NCI-H1694 treated with DMSO at 0.1 percent for 48 hours (cell line): ENCODE results near the gene TOX3.

Experiments used
- DNase-seq: peaks from one replicate; lab custom pipeline; 2025; lab: John Stamatoyannopoulos, UW

The TOX3 gene

DNA sequence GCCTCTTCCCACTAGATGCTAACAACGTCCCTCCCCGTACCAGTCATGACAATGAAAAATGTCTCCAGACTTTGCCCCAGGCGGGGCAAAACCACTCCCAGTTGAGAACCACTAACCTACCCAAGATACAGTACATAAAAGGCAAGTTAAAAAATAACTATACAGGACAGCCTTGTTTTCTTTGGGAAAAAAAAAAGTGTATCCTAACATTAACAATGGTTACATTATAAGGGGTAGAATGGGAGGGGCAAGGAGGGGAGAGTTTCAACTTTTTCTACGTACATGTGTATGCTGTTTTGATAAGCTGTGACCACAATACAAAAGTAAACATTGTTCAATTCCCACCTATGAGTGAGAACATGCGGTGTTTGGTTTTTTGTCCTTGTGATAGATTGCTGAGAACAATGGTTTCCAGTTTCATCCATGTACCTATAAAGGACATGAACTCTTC is 94.9 kb downstream of the TOX3 start:
- DNase-seq = no peak

DNA sequence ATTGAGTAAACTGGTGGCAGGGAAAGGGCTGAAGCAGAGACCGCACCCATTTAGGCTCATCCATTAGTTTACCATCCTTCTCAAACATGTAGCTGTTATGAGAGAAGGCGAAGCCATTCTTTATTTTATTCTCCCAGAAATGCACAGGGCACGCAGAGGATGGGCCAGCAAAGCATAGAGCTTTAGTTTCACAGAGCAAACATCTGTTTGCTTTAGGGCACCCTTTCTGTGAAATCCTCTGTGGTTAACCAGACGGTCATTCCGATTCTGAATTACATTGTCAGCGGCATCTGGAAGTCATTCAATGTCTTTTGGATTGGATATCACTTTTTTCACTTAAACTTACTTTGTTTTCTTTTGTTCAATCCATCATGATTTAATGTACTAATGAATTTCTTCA is 96.0 kb downstream of the TOX3 start:
- DNase-seq = no peak

DNA sequence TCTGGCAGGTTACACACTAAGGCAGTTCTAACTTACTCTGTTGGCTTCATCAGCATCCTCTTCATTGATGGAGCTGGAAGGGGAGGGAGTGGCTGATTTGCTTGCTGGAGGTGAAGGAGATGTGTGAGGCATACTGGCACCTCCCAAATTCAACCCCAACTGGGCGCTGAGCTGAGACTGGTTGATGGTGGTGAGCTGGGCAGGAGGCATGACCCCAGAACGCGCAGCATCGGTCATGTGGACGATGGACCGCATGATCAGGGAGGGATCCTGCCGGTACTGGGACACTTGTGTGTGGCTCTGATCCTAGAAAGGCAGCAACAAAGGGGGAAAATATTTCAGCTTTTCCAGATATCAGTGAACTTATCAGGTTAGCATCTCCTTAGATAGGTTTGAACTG is 96.7 kb downstream of the TOX3 start:
- no peak for DNase-seq

DNA sequence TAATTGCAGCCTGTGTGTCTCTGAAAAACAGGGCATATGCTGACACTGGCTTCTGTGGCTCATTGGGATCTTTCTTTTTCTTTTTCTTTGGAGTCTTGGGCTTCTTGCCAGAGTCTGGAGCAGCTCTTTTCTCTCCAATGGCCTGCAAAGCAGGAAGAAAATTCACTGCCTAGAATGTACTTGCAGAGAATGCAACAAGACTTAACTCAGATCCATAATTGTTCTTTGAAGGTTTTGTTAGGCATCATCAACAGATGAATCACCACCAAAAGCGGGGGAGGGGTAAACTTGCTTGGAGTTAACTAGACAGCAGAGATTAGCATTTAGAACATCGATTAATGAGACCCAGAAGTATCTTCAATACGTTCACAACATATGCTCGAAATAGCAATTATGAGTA is 100.9 kb downstream of the TOX3 start:
- no peak for DNase-seq

DNA sequence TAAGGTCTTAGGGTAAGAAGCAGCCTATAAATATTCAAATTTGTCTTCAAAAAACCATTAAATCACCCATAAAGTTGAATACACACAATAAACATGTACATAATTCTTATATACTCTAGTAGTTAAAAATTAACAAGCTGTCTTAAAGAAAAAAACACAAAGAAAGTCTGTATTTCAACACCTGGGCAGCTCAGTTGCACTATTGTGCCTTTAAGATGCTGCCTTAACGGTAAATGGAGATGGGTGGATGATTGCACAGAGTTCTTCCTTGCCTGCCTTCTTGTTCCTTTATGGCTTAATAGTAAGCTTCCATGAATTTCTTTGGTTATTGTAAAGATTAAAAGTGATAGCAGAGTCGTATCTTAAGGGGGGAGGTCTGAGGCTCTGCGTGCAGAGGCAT is 105.1 kb downstream of the TOX3 start:
- DNase-seq = no peak

DNA sequence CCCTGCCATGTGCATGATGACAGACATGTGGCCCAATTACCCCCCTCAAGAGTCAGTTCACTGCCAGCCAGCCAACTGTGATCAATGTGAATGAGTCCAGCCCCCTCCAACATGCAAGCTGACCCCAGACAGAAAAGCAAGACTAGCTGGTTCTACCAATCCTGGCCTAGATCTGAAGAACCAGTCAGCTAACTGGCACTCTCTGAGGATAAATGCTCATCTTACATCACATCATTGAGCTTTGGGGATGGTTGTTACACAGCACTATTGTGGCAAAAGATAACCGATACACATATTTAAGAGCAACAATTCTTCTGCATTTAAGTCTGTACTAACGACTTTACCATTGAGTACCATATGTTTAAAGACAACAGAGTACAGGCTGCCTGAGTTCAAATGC is 106.7 kb downstream of the TOX3 start:
- no peak for DNase-seq

DNA sequence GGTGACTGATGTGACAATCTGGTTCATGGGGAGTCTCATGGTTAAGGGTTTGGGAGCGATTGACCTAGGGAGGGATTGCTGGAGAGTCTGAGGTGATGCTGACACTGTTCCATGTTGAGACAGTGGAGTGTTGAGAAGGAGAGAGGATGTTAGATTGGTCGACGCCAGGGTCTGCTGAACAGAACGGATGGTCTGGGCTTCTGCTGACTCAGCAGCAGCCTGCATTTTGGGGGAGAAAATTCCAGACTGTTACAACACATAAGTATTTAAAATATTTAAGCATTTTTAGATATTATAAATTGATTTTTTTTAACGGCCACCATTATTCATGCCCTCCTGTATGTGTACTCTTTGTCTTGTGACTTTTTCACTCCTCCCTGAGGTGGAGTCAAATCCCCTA is 107.2 kb downstream of the TOX3 start:
- DNase-seq = no peak

DNA sequence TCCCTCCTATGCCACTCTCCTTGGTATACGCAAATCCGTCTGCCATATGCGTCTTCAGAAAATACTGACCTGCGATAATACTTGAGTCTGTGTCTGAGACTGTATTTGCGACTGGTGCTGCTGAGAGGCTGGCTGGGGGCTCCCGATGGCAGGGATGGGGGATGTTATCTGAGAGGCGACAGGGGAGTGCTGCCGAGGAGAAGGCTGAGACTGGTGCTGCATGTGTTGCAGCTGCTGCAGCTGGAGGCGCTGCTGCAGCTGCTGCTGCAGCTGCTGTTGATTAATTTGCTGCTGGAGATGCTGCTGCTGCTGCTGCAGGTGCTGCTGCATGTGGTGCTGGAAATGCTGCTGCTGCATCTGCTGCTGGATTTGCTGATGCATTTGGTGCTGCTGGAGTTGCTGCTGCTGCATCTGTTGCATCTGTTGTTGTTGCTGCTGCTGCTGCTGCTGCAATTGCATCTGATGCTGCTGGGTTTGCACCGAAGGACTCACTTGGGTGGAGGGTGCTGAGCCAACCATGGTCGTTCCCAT is 107.7 kb downstream of the TOX3 start:
- DNase-seq = no peak

DNA sequence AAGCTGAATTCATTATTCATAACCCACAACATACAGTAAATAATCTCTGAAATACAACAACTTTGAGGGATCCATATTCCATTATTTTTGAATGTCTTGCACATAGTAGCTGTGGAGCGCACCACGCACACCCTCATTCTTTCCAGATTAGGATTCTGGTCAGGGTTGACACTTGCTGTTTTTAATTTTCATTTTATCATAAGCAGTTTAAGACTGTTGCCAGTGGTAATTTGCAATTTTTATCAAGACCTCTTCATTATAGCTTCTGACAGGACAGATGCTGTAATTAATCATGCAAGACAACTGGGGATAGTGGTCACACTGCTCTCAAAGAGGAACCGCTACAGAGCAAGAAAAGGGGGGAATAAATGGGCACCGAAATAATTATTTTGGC is 109.7 kb downstream of the TOX3 start:
- DNase-seq = no peak

DNA sequence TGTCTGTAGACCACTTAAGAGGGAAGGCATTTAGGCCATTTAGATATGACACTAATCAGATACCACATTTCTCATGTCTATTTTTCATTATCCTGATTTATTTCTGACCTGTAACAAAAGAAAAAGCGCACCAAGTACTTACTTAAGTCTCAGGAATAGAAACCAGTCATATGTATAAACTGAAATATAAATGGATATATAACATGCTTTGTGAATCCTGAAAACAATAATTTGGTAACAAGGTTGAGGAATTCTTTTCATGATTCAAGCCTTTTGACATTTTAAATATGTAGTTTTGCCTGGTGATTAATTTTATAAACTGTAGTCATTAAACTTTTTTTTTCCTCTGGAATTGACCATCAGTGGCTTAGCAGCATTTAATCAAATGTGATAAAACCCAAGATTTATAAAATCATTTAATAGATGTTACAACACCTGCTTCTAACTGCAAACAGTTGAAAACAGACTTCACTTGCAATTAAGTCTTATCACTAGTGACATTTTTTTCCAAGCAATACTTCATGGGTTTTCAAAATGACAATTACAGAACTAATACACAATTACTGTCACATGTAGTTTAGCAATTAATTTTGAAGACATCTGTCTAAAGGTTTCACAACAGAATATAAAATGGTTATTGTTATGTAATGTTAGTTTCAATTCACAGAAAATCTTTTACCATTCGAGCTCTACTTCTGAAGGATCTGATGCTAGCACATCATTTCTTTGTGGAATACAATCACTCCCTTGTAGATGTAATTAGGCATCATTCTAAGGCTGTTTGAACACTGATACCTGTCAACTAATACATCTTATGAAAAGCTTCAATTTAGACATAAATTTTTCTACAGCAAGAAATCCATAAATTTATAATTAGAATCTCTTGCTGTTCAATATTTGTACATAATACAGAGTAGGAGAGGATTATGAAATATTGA is 110.3 kb downstream of the TOX3 start:
- peak; percentile 21 for DNase-seq

DNA sequence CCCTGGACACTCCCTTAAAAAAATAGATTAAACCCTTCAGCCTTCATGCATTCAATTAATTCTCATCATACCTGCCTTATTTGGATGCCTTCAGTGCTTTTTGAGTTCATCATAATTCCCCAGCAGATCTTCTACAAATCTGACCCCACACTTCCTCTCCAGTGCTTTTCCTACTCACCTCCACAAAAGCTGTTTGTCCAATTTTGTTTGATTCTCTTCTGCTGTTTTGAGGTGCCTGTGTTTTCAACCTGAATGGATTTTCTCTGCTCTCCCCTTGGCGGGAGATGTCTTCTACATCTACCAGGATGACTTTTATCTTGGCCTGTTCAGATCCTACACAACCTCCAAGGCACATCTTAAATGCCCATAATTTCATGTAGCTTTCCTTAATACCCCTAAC is 112.7 kb downstream of the TOX3 start:
- DNase-seq = no peak

DNA sequence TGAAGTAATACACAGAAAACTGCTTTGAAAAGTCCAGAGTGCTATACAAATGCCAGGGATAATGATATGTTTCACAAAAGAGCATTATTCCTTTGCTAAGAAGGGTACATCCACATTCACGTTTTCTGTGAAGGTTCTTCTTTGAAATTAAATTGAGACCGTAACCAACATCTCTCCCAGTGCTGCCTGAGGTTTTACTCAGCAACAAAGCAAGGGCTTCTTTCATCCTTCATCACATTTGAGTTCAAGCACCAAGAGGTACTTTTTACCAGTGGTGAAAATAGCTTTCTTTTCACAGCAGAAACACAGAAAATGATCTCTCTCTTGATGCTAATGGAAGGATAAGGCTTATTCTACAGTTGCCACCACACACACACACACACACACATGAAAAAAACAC is 113.3 kb downstream of the TOX3 start:
- DNase-seq = no peak

DNA sequence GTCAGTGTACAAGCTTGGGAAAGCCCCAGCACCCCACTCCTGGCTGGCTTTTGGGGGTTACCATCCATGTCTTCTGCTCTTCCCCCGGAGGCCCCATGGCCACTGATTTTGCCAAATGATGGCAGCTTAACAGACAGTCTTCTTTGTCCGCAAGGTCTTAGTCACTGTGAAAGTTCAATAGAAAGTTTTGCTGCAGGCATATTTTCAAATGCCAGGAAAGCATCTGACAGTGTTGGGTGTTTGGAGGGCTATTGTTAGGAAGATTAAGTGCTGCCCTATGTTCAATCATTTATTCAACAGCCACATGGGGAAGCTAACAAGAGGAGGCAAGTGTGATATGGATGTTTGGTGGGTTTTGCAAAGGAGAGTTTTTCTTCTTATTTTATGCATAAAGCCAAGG is 122.4 kb downstream of the TOX3 start:
- DNase-seq = no peak

DNA sequence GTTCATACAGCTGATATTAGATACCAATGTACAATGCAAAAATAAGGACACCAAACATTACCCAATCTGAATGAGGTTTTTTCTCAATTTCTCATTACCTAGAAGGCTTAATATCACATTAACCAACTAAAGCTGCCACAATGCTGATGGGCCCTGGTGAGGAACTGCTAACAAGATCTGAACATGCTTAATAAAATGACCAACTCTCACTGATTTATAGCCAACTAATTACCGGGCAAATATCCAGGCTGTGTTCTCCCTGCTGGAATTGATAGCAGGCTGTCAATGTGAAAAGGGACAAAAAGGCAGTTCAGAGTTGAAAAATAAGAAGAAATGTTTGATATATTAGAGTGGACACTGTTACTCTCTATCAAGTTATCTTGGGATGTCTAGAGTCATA is 124.6 kb downstream of the TOX3 start:
- DNase-seq = no peak

DNA sequence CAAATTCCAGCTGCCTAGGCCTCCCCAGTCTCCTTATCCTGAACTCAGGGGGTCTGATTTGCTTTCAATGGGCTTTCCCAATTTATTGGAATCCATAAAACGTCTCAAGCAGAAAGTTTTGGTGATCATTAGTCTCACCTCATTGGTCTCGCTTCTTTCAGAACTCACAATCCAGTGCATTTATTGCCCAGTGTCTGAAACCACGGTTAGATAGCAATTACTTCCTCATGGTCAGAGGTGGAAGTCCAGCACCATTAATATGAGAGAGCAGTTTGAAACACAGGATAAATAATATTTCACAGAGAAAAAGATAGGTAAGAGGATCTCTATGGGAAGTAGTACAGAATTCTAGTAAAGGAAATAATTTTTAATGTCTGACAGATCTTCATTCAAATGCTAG is 128.7 kb downstream of the TOX3 start:
- DNase-seq = no peak

DNA sequence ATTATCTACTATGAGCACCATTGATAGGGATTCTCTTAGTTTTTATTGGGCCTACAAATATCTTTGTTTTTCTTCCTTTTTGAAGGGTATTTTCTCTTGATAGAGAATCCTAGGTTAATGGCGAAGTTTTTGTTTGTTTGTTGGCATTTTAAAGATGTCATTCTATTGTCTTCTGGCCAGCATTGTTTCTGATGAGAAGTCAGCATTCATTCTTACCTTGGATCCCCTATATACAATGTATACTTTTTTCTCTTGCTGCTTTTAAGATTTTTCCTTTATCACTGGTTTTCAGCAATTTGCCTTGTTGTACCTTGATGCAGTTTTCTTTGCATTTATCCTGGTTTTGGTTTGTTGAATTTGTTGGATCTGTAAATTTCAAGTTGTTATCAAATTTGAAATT is 130.1 kb downstream of the TOX3 start:
- no peak for DNase-seq

DNA sequence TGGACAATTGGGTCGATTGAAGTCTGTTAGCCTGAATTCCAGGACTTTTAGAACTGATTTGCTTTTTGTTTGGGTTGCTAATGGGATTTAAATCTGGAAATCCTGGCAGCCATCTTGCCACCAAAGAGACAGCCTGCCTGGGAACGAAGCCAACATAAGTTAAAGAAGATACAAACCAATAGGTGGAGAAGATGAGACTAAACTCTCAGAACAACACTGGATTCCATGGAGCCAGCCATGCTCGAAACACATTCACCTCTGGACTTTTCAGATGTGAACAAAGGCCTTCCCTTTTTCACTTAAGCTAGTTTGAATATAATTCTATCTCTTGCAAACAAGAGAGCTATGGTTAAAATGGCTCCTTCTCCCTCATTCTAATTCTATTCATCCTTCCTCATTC is 135.9 kb downstream of the TOX3 start:
- DNase-seq = no peak

DNA sequence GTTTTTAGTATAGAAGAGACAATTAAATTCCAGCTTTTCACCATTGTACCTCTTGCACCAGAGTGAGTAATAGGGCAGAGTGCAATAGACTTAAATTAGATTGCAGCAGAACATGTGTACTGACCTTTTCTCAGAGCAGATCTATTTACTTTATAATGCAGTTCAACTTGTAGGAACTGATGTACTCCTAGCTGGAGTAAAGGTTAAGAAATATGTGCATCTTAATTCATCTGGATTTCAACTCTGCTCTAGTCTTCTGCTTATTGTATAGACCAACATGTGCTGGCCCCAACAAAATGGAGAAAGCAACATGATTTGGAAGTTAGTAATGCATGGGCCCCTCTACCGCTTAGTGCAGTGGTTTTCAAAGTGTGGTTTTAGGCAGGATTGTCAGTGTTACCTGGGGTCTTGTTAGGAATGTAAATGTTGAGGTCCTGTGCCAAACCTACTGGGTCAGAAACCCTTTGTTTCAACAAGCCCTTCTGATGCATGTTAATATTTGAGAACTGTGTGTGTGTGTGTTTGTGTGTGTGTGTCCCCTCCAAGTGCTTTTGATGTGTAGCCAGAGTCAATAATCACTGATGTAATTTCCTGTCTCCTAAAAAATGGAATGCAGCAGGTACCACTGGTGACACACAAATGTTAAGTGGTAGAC is 138.6 kb downstream of the TOX3 start:
- DNase-seq = no peak

DNA sequence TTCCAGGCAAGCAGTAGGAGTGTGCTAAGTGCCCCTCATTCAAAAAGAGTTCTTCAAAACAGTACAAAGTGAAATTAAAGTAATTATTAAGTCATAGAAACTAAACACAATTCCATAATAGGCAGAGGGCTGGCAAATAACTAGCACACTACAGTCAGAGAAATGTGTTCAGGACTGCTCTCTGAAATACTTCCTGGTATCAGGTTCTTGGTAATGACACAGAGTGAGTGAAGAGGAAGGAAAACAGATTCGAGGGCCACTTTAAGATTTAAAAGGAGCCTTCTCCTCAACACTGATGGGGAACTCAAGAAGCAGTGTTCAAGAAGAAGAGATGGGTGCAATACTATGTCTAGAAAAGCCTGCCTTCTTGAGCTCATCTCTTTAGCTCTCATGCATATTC is 139.2 kb downstream of the TOX3 start:
- no peak for DNase-seq

DNA sequence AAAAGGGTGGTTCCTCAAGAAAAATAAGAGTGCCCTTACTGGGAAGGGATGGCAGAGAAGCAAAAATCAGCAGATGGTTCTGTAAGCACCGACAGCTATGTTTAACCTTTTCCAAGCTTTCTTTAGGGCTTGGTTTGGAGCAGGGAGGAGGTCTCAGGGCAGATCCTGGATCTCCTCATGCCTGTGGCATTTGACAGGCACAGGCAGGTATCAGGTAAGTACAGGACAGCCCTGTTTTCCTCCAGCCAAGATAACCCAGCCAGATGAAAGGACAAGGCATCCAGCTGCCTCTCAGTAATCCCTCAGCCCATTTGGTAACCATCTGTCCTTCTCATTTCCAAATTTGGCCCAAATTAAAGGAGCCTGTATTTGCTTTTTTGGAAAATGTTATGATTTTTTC is 141.5 kb downstream of the TOX3 start:
- no peak for DNase-seq

DNA sequence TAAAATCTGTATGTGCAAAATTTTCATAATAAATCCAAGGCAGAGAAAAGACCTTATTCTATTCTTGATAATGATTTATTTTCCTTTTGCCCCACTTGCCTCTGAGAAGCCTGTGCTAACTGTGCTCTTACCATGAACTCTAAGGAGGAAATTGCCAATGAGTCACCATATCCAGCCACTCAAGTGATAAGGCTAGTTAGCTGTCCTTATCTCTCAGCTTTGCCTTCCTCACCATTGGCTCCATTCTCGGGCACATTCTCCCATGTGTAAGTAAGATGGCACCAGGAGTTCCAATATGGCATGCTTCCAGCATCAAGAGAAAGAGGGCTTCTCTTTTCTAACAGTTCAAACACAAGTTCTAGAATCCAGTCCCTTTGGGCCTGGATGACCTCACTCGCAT is 142.4 kb downstream of the TOX3 start:
- DNase-seq = no peak

DNA sequence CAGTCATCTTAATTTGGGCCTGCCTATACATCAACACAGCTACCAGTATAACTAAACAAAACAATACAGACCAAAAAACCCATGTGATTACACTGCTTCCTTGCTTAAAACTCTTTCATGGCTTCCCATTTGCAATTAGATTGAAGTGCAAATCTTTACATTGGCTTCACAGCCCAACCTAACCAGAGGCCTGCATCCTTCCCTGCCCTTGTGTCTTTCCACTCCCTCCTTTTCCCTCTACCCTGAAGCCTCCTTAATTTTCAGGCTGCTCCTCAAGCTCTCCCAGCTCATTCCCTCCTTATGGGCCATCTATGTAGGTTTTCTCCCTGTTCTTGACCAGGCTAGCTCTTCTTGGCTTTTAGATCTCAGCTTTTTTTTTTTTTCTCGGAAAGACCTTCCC is 147.8 kb downstream of the TOX3 start:
- no peak for DNase-seq

DNA sequence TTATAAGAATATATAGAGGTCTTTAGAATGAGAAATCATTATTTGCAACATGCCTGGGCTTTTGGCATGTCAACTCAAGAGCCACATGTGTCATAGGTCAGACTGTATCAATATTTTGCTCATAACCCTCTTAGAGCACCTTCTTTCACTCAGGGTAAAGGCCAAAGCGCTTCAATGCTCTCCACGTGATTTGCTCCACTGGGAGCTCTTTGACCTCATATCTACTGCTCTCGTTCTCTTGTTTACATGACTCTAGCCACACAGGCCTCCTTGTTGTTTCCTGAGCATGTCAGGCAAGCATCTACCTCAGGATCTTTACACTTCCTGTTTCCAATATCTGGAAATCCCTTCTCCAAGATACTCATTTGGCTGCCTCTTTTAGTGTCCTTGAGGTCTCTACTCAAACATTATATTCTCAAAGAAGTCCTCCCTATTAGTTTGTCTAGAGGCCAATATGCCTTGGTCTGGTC is 148.4 kb downstream of the TOX3 start:
- no peak for DNase-seq
